RWPE1 (cell line): Measurements from ENCODE around the gene PRR12.

Experiments
- CTCF ChIA-PET: fragments of 350-600 bp; sonication (Branson Sonifier 250); formaldehyde crosslinking; extraction: SDS; loops from one replicate; lab custom pipeline; 2021; lab: Yijun Ruan, JAX
- POLR2A ChIA-PET: fragments of 400-600 bp; formaldehyde crosslinking; extraction: SDS; loops from one replicate; lab custom pipeline; 2020; ENCODE audit warnings: antibody characterized with exemption; ENCODE audit not compliant: low non-redundant PET; lab: Yijun Ruan, JAX
- DNase-seq: peaks from one replicate; pipeline ENCODE4 v3.0.0; 2012; ENCODE audit warnings: low spot score
- H3K27ac ChIP-seq: fragments of 450-650 bp; 2 replicates; pipeline ENCODE4 v1.5.1; 2017
- TF ChIP-seq, protein P1 (sequence below): fragments of 450-650 bp; conservative IDR thresholded peaks from 2 replicates; pipeline ENCODE4 v1.5.1; 2017; ENCODE audit warnings: low read depth, mild to moderate bottlenecking

PRR12 gene

DNA sequence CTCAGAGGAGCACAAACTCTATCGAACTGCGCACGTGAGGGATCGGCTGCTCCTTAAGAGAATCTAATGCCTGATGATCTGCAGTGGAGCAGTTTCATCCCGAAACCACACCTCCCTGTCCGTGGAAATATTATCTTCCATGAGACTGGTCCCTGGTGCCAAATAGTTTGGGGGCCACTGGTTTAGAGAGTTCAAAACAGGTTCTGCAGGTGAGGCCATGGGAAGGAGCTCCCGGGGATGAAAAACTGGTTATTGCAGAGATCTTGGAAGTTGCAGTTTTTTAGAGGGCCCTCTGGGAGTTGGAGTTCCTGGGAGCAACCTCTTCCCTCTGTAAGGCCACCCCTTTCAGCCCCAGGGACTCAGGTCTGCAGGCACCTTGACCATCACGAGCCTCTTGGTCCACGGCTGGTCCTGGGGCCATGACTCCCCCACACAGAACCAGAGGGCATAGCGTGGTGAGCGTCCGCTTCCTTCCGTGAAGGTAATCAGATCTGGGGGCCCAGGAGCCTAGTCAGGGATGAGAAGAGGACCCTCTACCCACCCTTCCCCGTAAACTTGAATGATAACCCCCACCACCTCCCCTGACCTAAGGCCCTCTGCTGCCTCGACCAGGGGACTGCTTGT lies 69.5 kb downstream of the PRR12 start:
- no peak for DNase-seq
- TF ChIP-seq, protein P1, sequence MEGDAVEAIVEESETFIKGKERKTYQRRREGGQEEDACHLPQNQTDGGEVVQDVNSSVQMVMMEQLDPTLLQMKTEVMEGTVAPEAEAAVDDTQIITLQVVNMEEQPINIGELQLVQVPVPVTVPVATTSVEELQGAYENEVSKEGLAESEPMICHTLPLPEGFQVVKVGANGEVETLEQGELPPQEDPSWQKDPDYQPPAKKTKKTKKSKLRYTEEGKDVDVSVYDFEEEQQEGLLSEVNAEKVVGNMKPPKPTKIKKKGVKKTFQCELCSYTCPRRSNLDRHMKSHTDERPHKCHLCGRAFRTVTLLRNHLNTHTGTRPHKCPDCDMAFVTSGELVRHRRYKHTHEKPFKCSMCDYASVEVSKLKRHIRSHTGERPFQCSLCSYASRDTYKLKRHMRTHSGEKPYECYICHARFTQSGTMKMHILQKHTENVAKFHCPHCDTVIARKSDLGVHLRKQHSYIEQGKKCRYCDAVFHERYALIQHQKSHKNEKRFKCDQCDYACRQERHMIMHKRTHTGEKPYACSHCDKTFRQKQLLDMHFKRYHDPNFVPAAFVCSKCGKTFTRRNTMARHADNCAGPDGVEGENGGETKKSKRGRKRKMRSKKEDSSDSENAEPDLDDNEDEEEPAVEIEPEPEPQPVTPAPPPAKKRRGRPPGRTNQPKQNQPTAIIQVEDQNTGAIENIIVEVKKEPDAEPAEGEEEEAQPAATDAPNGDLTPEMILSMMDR = no peak
- peak overlapping the region; percentile 97 for H3K27ac ChIP-seq
- ChIA-PET CTCF (no interaction called here), POLR2A (no interaction called here)

DNA sequence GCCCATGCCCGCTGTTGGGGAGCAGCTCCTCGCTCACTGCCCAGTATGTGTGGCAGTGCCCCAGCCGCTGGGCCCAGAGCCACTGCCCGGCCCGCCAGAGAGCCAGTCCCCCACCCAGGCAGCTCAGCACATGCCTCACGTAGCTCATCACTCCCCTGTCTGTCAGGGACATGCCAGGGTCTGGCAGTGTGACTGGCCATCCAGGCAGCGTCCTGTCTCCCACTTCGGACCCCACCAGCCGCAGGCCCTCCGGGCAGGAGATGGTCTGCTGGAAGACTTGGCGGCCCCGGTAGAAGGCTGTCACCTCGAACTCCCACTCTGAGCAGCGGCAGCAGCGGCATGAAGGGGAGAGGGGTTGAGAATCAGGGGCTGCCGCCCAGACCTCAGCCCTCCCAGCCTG lies 71.0 kb downstream of the PRR12 start:
- CTCF ChIA-PET = interaction anchor here (0.6 kb wide), 2 partner anchors 19 to 89 kb away, joined by 3 to 5 read pairs; no protein-coding TSS in a partner anchor
- POLR2A ChIA-PET = no interaction called here
- DNase-seq = no peak
- TF ChIP-seq, protein P1 = no peak
- H3K27ac ChIP-seq = peak overlapping the region; percentile 97

DNA sequence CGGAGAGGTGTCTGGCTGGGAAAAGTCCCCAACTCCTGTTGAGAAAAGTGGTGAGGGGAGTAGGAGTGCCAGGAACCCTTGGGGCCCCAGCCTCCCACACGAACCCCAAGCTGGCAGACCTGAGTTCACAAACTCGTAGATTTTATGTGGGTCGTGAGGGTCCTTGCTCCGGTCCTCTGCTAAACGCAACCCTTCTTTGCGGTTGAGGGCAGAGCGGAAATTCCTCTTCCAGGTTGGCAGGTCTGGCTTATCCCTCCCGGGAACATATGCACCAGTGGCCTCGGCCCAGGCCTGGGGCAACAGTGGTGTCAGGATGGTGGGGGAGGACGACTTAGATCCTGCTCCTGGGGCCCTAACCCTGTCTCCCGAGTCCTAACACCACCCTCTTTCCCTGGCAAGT lies 72.2 kb downstream of the PRR12 start:
- H3K27ac ChIP-seq = peak overlapping the region; percentile 97
- CTCF ChIA-PET = no interaction called here
- DNase-seq = no peak
- POLR2A ChIA-PET = no interaction called here
- TF ChIP-seq, protein P1 = no peak

DNA sequence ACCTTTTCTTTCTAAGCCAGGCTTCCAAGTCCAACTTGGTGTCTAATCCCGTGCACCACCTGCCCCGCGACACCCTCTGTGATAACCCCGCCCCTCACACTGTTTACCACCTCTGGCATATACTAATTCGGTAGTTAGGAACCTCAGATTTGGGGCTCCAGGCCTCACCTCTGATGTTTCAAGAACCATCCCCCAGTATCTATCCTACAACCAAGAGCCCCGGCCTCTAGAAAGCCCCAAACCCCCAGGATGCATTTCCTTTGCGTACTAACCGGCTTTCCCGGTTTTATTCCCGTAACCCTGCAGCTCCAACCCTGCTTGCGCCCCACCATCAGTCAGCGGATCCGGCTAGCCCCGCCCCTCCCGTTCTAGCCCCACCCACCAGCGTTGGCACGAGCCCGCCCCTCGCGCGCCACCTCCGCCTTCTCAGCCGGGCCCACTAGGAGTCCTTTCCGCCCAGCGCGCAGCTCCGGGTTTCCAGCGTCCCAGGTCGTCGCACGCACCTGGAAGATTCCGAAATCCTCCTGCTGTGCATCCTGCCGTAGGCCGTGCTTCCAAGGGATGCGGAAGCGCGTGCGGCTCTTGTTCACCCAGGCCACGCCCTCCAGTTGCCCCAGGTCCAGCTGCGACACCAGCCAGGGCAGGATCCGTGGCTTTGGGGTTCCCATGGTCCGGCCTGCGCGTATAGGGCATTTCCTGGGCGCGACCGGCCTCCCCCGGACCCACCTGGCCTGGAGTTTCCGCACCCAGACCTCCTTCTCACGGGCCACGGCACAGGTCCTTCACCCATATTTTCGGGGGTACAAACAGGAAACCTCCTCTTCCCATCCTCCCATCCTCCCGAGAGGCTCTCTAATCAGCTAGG lies 73.4 kb downstream of the PRR12 start:
- POLR2A ChIA-PET = interaction anchor here (0.5 to 1.0 kb wide), 4 partner anchors 9 to 91 kb away, joined by 3 to 11 read pairs (median 4); partner anchors contain the start of gene SCAF1
- peak; percentile 95 for DNase-seq
- TF ChIP-seq, protein P1 = no peak
- CTCF ChIA-PET = interaction anchor here (1.0 kb wide), 1 partner anchor 16 kb away, joined by 3 read pairs; no protein-coding TSS in a partner anchor
- H3K27ac ChIP-seq = peak overlapping the region; percentile 97

DNA sequence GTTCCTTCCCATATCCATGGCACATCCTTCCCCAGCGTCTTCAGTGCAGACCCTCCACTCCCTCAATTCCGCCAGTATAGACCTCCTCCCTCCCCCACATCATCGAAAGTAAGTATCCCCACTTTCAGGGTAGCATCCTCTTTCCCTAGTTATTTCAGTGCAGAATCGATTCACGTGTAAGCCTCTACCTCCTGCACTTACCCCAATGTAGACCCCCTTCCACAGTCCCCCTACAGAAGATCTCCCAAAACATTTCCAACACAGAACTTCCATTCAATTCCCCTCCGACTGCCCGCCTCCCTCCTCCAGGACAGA lies 74.0 kb downstream of the PRR12 start:
- H3K27ac ChIP-seq = peak overlapping the region; percentile 97
- CTCF ChIA-PET = no interaction called here
- TF ChIP-seq, protein P1 = no peak
- no peak for DNase-seq
- POLR2A ChIA-PET = interaction anchor here (0.5 to 1.0 kb wide), 3 partner anchors 9 to 92 kb away, joined by 3 to 11 read pairs (median 5); no protein-coding TSS in a partner anchor

DNA sequence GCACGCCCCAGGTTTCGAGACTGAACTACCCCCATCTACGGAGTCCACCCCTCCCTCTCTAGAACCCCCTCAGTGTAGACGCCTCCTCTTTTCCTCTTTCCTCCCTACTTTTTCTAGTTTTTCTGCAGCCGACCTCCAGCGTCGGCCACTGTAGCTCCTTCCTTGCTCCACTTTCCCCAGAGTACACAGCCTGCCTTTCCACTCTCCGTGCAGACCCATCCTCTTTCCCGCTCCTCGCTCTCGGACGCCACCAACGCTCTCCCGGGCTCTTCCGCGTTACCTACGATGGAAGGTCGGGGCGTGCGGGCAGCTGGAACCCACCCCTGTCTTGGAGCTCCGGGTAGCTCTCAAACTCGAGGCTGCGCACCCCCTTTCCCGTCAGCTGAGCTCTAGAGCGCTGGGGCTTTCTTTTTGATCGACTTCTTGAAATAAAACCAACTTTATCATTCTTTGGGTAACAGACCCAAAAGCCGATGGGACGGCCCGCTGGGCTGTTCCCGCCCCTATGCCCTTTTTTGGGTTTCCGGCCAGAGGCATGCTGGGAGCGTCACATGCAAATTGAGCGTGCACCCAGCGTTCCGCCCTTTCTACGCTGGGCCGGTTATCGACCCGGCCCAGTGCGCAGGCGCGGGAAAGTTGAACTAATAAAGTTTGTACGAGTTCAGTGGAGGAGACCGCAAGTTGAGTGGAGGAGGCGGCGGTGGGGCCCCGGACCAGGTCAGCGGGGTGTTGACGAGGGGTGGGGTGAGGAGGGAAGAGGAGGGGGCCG lies 74.6 kb downstream of the PRR12 start, which contains the start of the genes BCL2L12 and IRF3:
TSS of gene BCL2L12 (plus strand) at position 583 of the 769 bp plus-strand sequence. CDS start 760 bp downstream, outside the sequence.
TSS of gene IRF3 (minus strand) at position 507 of the 769 bp plus-strand sequence. CDS start 1,019 bp downstream, outside the sequence.
- H3K27ac ChIP-seq = peak within 1 kb of the TSS; percentile 97
- CTCF ChIA-PET = interaction anchor here (0.7 kb wide), 1 partner anchor 95 kb away, joined by 3 read pairs; no protein-coding TSS in a partner anchor
- DNase-seq = peak; percentile 97
- POLR2A ChIA-PET = interaction anchor here (0.5 kb wide), 1 partner anchor 92 kb away, joined by 11 read pairs; no protein-coding TSS in a partner anchor
- TF ChIP-seq, protein P1 = no peak
